CD14-positive monocyte (primary cell): ENCODE results near the gene NFATC2. TPM values are rescaled to one million over a fixed set of nuclear protein-coding genes. Genes with fewer than 3 reads are reported as not detected.

Experiments
- DNase-seq, 3 donors: peaks; one replicate each; pipeline ENCODE4 v3.0.0-alpha.2; 2011 to 2022
- H2AFZ ChIP-seq: 2 replicates; pipeline ENCODE4 v1.6.0; 2012; ENCODE audit warnings: mild to moderate bottlenecking, low read depth, low read length, inconsistent platforms; ENCODE audit not compliant: insufficient read depth, poor library complexity, severe bottlenecking
- H3K27ac ChIP-seq, 2 donors: 1 replicate in 1 of 2; 2 replicates in 1 of 2; pipeline ENCODE4 v1.5.1; 2012 to 2013; ENCODE audit warnings: low read length in 2 of 2, control low read depth in 1 of 2, inconsistent platforms in 1 of 2, low read depth in 1 of 2, mild to moderate bottlenecking in 1 of 2
- H3K27me3 ChIP-seq, 2 donors: one replicate each; pipeline versions ENCODE4 v1.6.0 to v1.6.1; 2011 to 2013; ENCODE audit warnings: low read length in 2 of 2; ENCODE audit not compliant: control insufficient read depth in 2 of 2, insufficient read depth in 2 of 2
- H3K36me3 ChIP-seq, 2 donors: replicated peaks in 1 of 2; 1 replicate in 1 of 2; 2 replicates in 1 of 2; pipeline versions ENCODE4 v1.5.1 to v1.6.1; 2012 to 2013; ENCODE audit warnings: low read length in 2 of 2, control low read depth in 1 of 2, inconsistent platforms in 1 of 2, mild to moderate bottlenecking in 1 of 2; ENCODE audit not compliant: insufficient read depth in 2 of 2, control insufficient read depth in 1 of 2
- H3K4me1 ChIP-seq, 2 donors: 1 replicate in 1 of 2; 2 replicates in 1 of 2; pipeline versions ENCODE4 v1.5.1 to v1.6.1; 2012 to 2013; ENCODE audit warnings: low read length in 2 of 2, control low read depth in 1 of 2, inconsistent platforms in 1 of 2, mild to moderate bottlenecking in 1 of 2, moderate library complexity in 1 of 2; ENCODE audit not compliant: insufficient read depth in 2 of 2, control insufficient read depth in 1 of 2
- H3K4me2 ChIP-seq: replicated peaks from 2 replicates; pipeline ENCODE3; 2012; ENCODE audit warnings: low read length, moderate library complexity, mild to moderate bottlenecking; ENCODE audit not compliant: poor library complexity, severe bottlenecking; ENCODE audit errors: extremely low read depth
- H3K4me3 ChIP-seq, 3 experiments: fragments of 200-600 bp in 1 of 3; sonication (generic) in 1 of 3; replicated peaks in 1 of 3; 1 replicate in 2 of 3; 2 replicates in 1 of 3; pipeline ENCODE4 v1.5.1; 2011 to 2013; ENCODE audit warnings: low read length in 3 of 3, mild to moderate bottlenecking in 3 of 3, control low read depth in 2 of 3, low read depth in 2 of 3, inconsistent platforms in 1 of 3, moderate library complexity in 1 of 3
- H3K79me2 ChIP-seq: 2 replicates; pipeline ENCODE4 v1.6.0; 2012; ENCODE audit warnings: mild to moderate bottlenecking, control low read depth, inconsistent platforms, low read length, moderate library complexity; ENCODE audit not compliant: insufficient read depth
- H3K9ac ChIP-seq: 2 replicates; pipeline ENCODE4 v1.6.0; 2017; ENCODE audit warnings: low read length, mild to moderate bottlenecking; ENCODE audit not compliant: insufficient read depth, poor library complexity, severe bottlenecking
- H3K9me3 ChIP-seq, 2 donors: replicated peaks in 1 of 2; 1 replicate in 1 of 2; 2 replicates in 1 of 2; pipeline versions ENCODE4 v1.5.1 to v1.6.1; 2012 to 2013; ENCODE audit warnings: low read length in 2 of 2, control low read depth in 1 of 2; ENCODE audit not compliant: control insufficient read depth in 1 of 2, insufficient read depth in 1 of 2
- H4K20me1 ChIP-seq: 2 replicates; pipeline ENCODE4 v1.6.0; 2012; ENCODE audit warnings: mild to moderate bottlenecking, low read length, control low read depth, moderate library complexity; ENCODE audit not compliant: insufficient read depth
- H3K27ac Mint-ChIP-seq, 7 donors: one replicate each; pipeline ENCODE4 v1.8.0; 2020; ENCODE audit warnings: mild to moderate bottlenecking in 7 of 7, mixed read lengths in 7 of 7, moderate library complexity in 6 of 7, inconsistent platforms in 2 of 7
- H3K27me3 Mint-ChIP-seq, 3 donors: one replicate each; pipeline ENCODE4 v1.8.0; 2021 to 2022; ENCODE audit warnings: low read depth in 3 of 3, mild to moderate bottlenecking in 3 of 3, mixed read lengths in 3 of 3, moderate library complexity in 3 of 3, inconsistent platforms in 1 of 3
- H3K36me3 Mint-ChIP-seq, 2 donors: one replicate each; pipeline ENCODE4 v1.8.0; 2020; ENCODE audit warnings: mixed read lengths in 2 of 2, inconsistent platforms in 1 of 2, mild to moderate bottlenecking in 1 of 2
- H3K4me1 Mint-ChIP-seq: one replicate; pipeline ENCODE4 v1.8.0; 2020; ENCODE audit warnings: mild to moderate bottlenecking, mixed read lengths
- H3K4me3 Mint-ChIP-seq, 2 donors: one replicate each; pipeline ENCODE4 v1.8.0; 2020; ENCODE audit warnings: mild to moderate bottlenecking in 2 of 2, mixed read lengths in 2 of 2, moderate library complexity in 1 of 2
- H3K9me3 Mint-ChIP-seq, 7 donors: one replicate each; pipeline ENCODE4 v1.8.0; 2020 to 2022; ENCODE audit warnings: mixed read lengths in 7 of 7, mild to moderate bottlenecking in 6 of 7, moderate library complexity in 6 of 7, inconsistent platforms in 2 of 7
- CTCF ChIP-seq: fragments of 200-600 bp; IDR thresholded peaks from one replicate; pipeline ENCODE4 v1.8.0; 2022; ENCODE audit warnings: antibody characterized with exemption, mild to moderate bottlenecking
- WGBS: methylation state at CpG from one replicate; pipeline ENCODE4 v1.1.5; 2013; ENCODE audit warnings: missing lambda C conversion rate; ENCODE audit not compliant: insufficient coverage; 5-methylcytosine and 5-hydroxymethylcytosine counted together
- intact Hi-C, 2 donors: fragments of 100-400 bp; cut with micrococcal nuclease; formaldehyde crosslinking; loops; one replicate each; pipeline versions ENCODE4 v1.15.0 to v1.15.1; 2023
- polyA plus RNA-seq, 3 donors: library from polyadenylated mRNA; depleted of rRNA in 1 of 3; unstranded in 2 of 3; stranded (reverse) in 1 of 3; fragments of 300-500 nt in 2 of 3; fragments of >200 nt in 1 of 3; fragmentation: Illumina TruSeq in 2 of 3; gene quantifications; 1 replicate in 2 of 3; 2 replicates in 1 of 3; pipeline ENCODE4 v1.2.3, GENCODE V29; 2012 to 2021

NFATC2 gene
- polyA plus RNA-seq, 3 donors: 0.03 to 0.18 (median 0.11) TPM

- intact Hi-C loops: no loop called here
- H3K27ac Mint-ChIP-seq: no peak overlapping the region
- Histone ChIP-seq H3K36me3 (no peaks in the 10 kb centered on the region), H3K9me3 (peaks cover 0 to 2% of the 10 kb centered on the region in 2 donors), H3K4me1 (peaks cover 4% of the 10 kb centered on the region in 2 donors), H3K4me2 (no peak overlapping the region), H3K79me2 (no peaks in the 10 kb centered on the region), H3K9ac (no peak overlapping the region), H3K27ac (no peak overlapping the region), H3K4me3 (no peak overlapping the region), H4K20me1 (no peaks in the 10 kb centered on the region), H2AFZ (no peak overlapping the region), H3K27me3 (peaks cover 31 to 54% of the 10 kb centered on the region in 2 donors)
- H3K4me1 Mint-ChIP-seq: peaks cover 10% of the 10 kb centered on the region
- peaks cover 50 to 53% (median 53%) of the 10 kb centered on the region in 3 donors for H3K27me3 Mint-ChIP-seq
- H3K36me3 Mint-ChIP-seq: no peaks in the 10 kb centered on the region
- no peak for DNase-seq
- H3K4me3 Mint-ChIP-seq: peak overlapping the region in 1 of 2 donors; percentile 66
- peaks cover 0 to 13% (median 2%) of the 10 kb centered on the region in 7 donors for H3K9me3 Mint-ChIP-seq
- no peak for TF ChIP-seq CTCF
- WGBS: 49% methylated on average over 9 of the region's 14 CpGs
These were observed 23.0 kb upstream of the NFATC2 start for GRCh38 chr20:51565298-51566144.

- Histone ChIP-seq H3K4me2 (no peak overlapping the region), H3K9me3 (peaks cover 0 to 4% of the 10 kb centered on the region in 2 donors), H3K36me3 (no peaks in the 10 kb centered on the region), H3K27me3 (peaks cover 38 to 72% of the 10 kb centered on the region in 2 donors), H3K27ac (no peak overlapping the region), H4K20me1 (no peaks in the 10 kb centered on the region), H3K4me1 (peaks cover 4% of the 10 kb centered on the region in 2 donors), H3K79me2 (no peaks in the 10 kb centered on the region), H3K4me3 (no peak overlapping the region), H3K9ac (no peak overlapping the region), H2AFZ (no peak overlapping the region)
- peaks cover 10% of the 10 kb centered on the region for H3K4me1 Mint-ChIP-seq
- WGBS: 38% methylated on average over 12 of the region's 15 CpGs
- H3K9me3 Mint-ChIP-seq: peaks cover 0 to 13% (median 1%) of the 10 kb centered on the region in 7 donors
- no peak overlapping the region for H3K27ac Mint-ChIP-seq
- H3K36me3 Mint-ChIP-seq: no peaks in the 10 kb centered on the region
- H3K4me3 Mint-ChIP-seq: peak overlapping the region in 1 of 2 donors; percentile 73
- intact Hi-C loops: no loop called here
- DNase-seq: no peak
- H3K27me3 Mint-ChIP-seq: peaks cover 65 to 67% (median 66%) of the 10 kb centered on the region in 3 donors
- TF ChIP-seq CTCF: no peak
These were observed 21.2 kb upstream of the NFATC2 start for GRCh38 chr20:51563486-51564332.
